Measurements from ENCODE around the gene CILP. TPM values are rescaled to one million over a fixed set of nuclear protein-coding genes. Genes with fewer than 3 reads are reported as not detected.
A peak's percentile ranks its signal among the peaks of the same experiment; 100 is the strongest.

CILP gene, protein sequence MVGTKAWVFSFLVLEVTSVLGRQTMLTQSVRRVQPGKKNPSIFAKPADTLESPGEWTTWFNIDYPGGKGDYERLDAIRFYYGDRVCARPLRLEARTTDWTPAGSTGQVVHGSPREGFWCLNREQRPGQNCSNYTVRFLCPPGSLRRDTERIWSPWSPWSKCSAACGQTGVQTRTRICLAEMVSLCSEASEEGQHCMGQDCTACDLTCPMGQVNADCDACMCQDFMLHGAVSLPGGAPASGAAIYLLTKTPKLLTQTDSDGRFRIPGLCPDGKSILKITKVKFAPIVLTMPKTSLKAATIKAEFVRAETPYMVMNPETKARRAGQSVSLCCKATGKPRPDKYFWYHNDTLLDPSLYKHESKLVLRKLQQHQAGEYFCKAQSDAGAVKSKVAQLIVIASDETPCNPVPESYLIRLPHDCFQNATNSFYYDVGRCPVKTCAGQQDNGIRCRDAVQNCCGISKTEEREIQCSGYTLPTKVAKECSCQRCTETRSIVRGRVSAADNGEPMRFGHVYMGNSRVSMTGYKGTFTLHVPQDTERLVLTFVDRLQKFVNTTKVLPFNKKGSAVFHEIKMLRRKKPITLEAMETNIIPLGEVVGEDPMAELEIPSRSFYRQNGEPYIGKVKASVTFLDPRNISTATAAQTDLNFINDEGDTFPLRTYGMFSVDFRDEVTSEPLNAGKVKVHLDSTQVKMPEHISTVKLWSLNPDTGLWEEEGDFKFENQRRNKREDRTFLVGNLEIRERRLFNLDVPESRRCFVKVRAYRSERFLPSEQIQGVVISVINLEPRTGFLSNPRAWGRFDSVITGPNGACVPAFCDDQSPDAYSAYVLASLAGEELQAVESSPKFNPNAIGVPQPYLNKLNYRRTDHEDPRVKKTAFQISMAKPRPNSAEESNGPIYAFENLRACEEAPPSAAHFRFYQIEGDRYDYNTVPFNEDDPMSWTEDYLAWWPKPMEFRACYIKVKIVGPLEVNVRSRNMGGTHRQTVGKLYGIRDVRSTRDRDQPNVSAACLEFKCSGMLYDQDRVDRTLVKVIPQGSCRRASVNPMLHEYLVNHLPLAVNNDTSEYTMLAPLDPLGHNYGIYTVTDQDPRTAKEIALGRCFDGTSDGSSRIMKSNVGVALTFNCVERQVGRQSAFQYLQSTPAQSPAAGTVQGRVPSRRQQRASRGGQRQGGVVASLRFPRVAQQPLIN
- 0.53 TPM for polyA plus RNA-seq (2013)

DNA sequence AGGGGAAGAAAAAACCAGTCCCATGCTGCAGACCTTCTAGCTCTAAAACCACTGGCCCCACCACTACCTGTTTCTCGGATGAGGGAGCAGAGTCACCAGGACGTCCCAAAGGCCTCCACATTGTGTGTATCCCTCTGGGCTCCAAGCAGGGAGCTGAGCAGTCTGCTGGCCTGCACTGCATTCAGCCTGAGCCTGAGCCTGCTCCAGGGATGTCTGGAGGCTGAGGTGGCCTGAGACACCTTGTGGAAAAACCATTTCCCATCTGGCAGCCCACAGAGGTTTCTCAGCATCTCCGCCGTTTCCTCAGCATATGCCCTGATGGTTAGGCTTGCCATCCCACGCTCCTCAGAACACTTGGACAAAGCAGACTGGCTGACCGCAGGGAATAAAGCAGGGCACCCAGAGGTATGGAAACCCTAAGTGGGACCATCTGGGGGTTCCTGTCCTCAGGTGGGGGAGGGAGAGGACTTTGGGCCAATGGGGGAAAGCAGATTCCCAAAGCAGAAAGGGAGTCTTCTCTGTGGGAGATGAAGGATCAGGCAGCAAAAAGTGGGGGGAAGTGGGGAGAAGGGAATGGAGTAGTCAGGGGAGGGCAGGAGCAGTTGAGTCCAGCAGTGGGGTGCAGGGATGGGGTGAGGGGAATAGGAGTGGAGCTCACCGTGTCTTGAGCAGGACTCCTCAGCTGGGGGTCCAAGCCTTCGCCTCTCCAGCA is at the start of gene CILP:
CILP (minus strand) TSS at position 704 of the 712 bp plus-strand sequence. CDS start 1,718 bp downstream, outside the sequence.
- no peaks in the 10 kb centered on the region for H3K27me3 ChIP-seq (replicated peaks in 2 of 5; ENCODE audit: control insufficient read depth in 4 of 5, insufficient read depth in 5 of 5, low read length in 4 of 5)
- POLR2A ChIA-PET, result interaction anchor here (0.5 kb wide), 1 partner anchor 13 kb away, joined by 4 read pairs; no protein-coding TSS in a partner anchor

GRCh38 chr15:65260968-65261367 is 49.7 kb upstream of the CILP start:
- peaks cover 3 to 33% (median 22%) of the 10 kb centered on the region in 4 experiments for H3K36me3 ChIP-seq (ENCODE audit: control insufficient read depth in 4 of 4, insufficient read depth in 4 of 4, low read length in 3 of 4)
- no peaks in the 10 kb centered on the region for H3K27me3 ChIP-seq (replicated peaks in 2 of 5; ENCODE audit: control insufficient read depth in 4 of 5, insufficient read depth in 5 of 5, low read length in 4 of 5)
- DNase-seq, result no peak
- CTCF ChIA-PET, result interaction anchor here (1.5 kb wide), 1 partner anchor 10 kb away, joined by 4 read pairs; no protein-coding TSS in a partner anchor
- POLR2A ChIA-PET, result no interaction called here
- no peak overlapping the region for H3K4me3 ChIP-seq (ENCODE audit: control insufficient read depth in 1 of 7, extremely low read depth in 1 of 7, insufficient read depth in 4 of 7, low read depth in 2 of 7, low read length in 6 of 7)
- 50% methylated on average over 1 of the region's 6 CpGs for WGBS (ENCODE audit: insufficient coverage)
- H3K9me3 ChIP-seq (ENCODE audit: control extremely low read depth in 1 of 5, control insufficient read depth in 4 of 5, insufficient read depth in 2 of 5, low read depth in 1 of 5, low read length in 4 of 5), result no peaks in the 10 kb centered on the region
- peaks cover 5 to 45% (median 27%) of the 10 kb centered on the region in 4 experiments for H3K4me1 ChIP-seq (ENCODE audit: control extremely low read depth in 1 of 4, control insufficient read depth in 4 of 4, insufficient read depth in 4 of 4, low read length in 3 of 4)
- no peak overlapping the region for H3K27ac ChIP-seq (ENCODE audit: insufficient read depth in 1 of 2, low read depth in 1 of 2, low read length in 2 of 2, poor library complexity in 1 of 2, severe bottlenecking in 2 of 2)

More for the DNA sequence above, at the start of gene CILP:
- CTCF ChIA-PET, result interaction anchor here (0.8 to 2.6 kb wide), 9 partner anchors 9 to 163 kb away, joined by 3 to 13 read pairs (median 4); no protein-coding TSS in a partner anchor
- no peaks in the 10 kb centered on the region for H3K36me3 ChIP-seq (ENCODE audit: control insufficient read depth in 4 of 4, insufficient read depth in 4 of 4, low read length in 3 of 4)
- peaks cover 0 to 14% (median 4%) of the 10 kb centered on the region in 4 experiments for H3K4me1 ChIP-seq (ENCODE audit: control extremely low read depth in 1 of 4, control insufficient read depth in 4 of 4, insufficient read depth in 4 of 4, low read length in 3 of 4)
- H3K4me3 ChIP-seq (ENCODE audit: control insufficient read depth in 1 of 7, extremely low read depth in 1 of 7, insufficient read depth in 4 of 7, low read depth in 2 of 7, low read length in 6 of 7), result no peak within 1 kb of the TSS
- no peak for DNase-seq
- no peak within 1 kb of the TSS for H3K27ac ChIP-seq (ENCODE audit: insufficient read depth in 1 of 2, low read depth in 1 of 2, low read length in 2 of 2, poor library complexity in 1 of 2, severe bottlenecking in 2 of 2)
- 76% methylated on average over 8 of the region's 8 CpGs for WGBS (ENCODE audit: insufficient coverage)
- H3K9me3 ChIP-seq (ENCODE audit: control extremely low read depth in 1 of 5, control insufficient read depth in 4 of 5, insufficient read depth in 2 of 5, low read depth in 1 of 5, low read length in 4 of 5), result no peaks in the 10 kb centered on the region

- H3K4me3 ChIP-seq (ENCODE audit: control insufficient read depth in 1 of 7, extremely low read depth in 1 of 7, insufficient read depth in 4 of 7, low read depth in 2 of 7, low read length in 6 of 7), result peak overlapping the region in 1 of 7 experiments; percentile 8
- H3K9me3 ChIP-seq (ENCODE audit: control extremely low read depth in 1 of 5, control insufficient read depth in 4 of 5, insufficient read depth in 2 of 5, low read depth in 1 of 5, low read length in 4 of 5), result no peaks in the 10 kb centered on the region
- no peaks in the 10 kb centered on the region for H3K27me3 ChIP-seq (replicated peaks in 2 of 5; ENCODE audit: control insufficient read depth in 4 of 5, insufficient read depth in 5 of 5, low read length in 4 of 5)
- ChIA-PET POLR2A (interaction anchor here (1.0 kb wide), 1 partner anchor 19 kb away, joined by 4 read pairs; no protein-coding TSS in a partner anchor), CTCF (interaction anchor here (0.8 to 2.4 kb wide), 4 partner anchors 10 to 37 kb away, joined by 3 to 13 read pairs (median 6); no protein-coding TSS in a partner anchor)
- WGBS (ENCODE audit: insufficient coverage), result 84% methylated on average over 7 of the region's 7 CpGs
- peak overlapping the region in 1 of 2 experiments; percentile 60 for H3K27ac ChIP-seq (ENCODE audit: insufficient read depth in 1 of 2, low read depth in 1 of 2, low read length in 2 of 2, poor library complexity in 1 of 2, severe bottlenecking in 2 of 2)
- no peak for DNase-seq
- H3K36me3 ChIP-seq (ENCODE audit: control insufficient read depth in 4 of 4, insufficient read depth in 4 of 4, low read length in 3 of 4), result peaks cover 3 to 33% (median 18%) of the 10 kb centered on the region in 4 experiments
- peaks cover 5 to 60% (median 33%) of the 10 kb centered on the region in 4 experiments for H3K4me1 ChIP-seq (ENCODE audit: control extremely low read depth in 1 of 4, control insufficient read depth in 4 of 4, insufficient read depth in 4 of 4, low read length in 3 of 4)
Measured at GRCh38 chr15:65259367-65259797, 48.1 kb upstream of the CILP start.

- Histone ChIP-seq H3K27me3 (replicated peaks in 2 of 5; ENCODE audit: control insufficient read depth in 4 of 5, insufficient read depth in 5 of 5, low read length in 4 of 5) (no peaks in the 10 kb centered on the region), H3K4me1 (ENCODE audit: control extremely low read depth in 1 of 4, control insufficient read depth in 4 of 4, insufficient read depth in 4 of 4, low read length in 3 of 4) (peaks cover 5 to 63% (median 34%) of the 10 kb centered on the region in 4 experiments), H3K4me3 (ENCODE audit: control insufficient read depth in 1 of 7, extremely low read depth in 1 of 7, insufficient read depth in 4 of 7, low read depth in 2 of 7, low read length in 6 of 7) (peak overlapping the region in 1 of 7 experiments; percentile 31), H3K9me3 (ENCODE audit: control extremely low read depth in 1 of 5, control insufficient read depth in 4 of 5, insufficient read depth in 2 of 5, low read depth in 1 of 5, low read length in 4 of 5) (no peaks in the 10 kb centered on the region), H3K36me3 (ENCODE audit: control insufficient read depth in 4 of 4, insufficient read depth in 4 of 4, low read length in 3 of 4) (peaks cover 0 to 33% (median 15%) of the 10 kb centered on the region in 4 experiments), H3K27ac (ENCODE audit: insufficient read depth in 1 of 2, low read depth in 1 of 2, low read length in 2 of 2, poor library complexity in 1 of 2, severe bottlenecking in 2 of 2) (peak overlapping the region; percentile 2 to 76)
- ChIA-PET CTCF (interaction anchor here (2.4 kb wide), 2 partner anchors 10 to 13 kb away, joined by 8 to 13 read pairs; no protein-coding TSS in a partner anchor), POLR2A (interaction anchor here (0.6 to 1.0 kb wide), 2 partner anchors 20 to 44 kb away, joined by 3 to 4 read pairs; no protein-coding TSS in a partner anchor)
- DNase-seq, result peak; percentile 55 to 83 (median 74)
- 22% methylated on average over 5 of the region's 5 CpGs for WGBS (ENCODE audit: insufficient coverage)
Measured at GRCh38 chr15:65258375-65259262, 47.3 kb upstream of the CILP start.

DNA sequence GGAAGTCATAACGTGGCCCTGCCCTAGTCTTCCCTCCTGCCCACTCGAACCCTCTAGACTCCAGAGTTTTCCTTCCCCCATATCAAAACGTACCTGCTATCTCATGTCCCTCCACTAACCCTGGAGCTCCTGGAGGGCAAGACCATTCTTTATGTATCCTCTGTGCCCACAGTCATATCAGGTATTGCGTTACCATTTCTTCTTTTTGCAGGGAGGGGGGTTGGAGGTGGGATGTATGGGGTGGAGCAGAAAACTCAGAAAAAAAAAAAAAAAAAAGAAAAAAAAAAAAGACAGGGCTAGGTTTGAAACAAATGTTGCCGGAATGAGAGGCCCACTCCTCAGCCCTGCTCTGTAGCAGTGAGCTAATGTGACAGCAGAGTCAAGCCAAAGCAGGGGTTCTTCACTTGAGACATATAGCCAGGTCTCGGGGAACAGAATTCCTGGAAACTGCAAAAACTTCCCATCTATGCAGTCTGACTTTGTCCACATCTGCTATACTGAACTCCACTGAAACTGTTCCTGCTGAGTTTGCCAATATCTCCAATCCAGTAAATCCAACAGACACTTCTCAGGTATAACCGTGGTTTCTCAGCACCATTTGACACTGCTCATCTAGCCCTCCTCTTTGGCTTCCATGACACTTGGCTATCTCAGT is 44.3 kb upstream of the CILP start:
- no peaks in the 10 kb centered on the region for H3K9me3 ChIP-seq (ENCODE audit: control extremely low read depth in 1 of 5, control insufficient read depth in 4 of 5, insufficient read depth in 2 of 5, low read depth in 1 of 5, low read length in 4 of 5)
- peak overlapping the region in 1 of 7 experiments; percentile 53 for H3K4me3 ChIP-seq (ENCODE audit: control insufficient read depth in 1 of 7, extremely low read depth in 1 of 7, insufficient read depth in 4 of 7, low read depth in 2 of 7, low read length in 6 of 7)
- H3K36me3 ChIP-seq (ENCODE audit: control insufficient read depth in 4 of 4, insufficient read depth in 4 of 4, low read length in 3 of 4), result peaks cover 0 to 21% (median 4%) of the 10 kb centered on the region in 4 experiments
- WGBS (ENCODE audit: insufficient coverage), result 51% methylated on average over 5 of the region's 7 CpGs
- DNase-seq, result peak in 2 of 3 donors; percentile 43 to 70
- peaks cover 5 to 64% (median 36%) of the 10 kb centered on the region in 4 experiments for H3K4me1 ChIP-seq (ENCODE audit: control extremely low read depth in 1 of 4, control insufficient read depth in 4 of 4, insufficient read depth in 4 of 4, low read length in 3 of 4)
- no peaks in the 10 kb centered on the region for H3K27me3 ChIP-seq (replicated peaks in 2 of 5; ENCODE audit: control insufficient read depth in 4 of 5, insufficient read depth in 5 of 5, low read length in 4 of 5)
- ChIA-PET CTCF (interaction anchor here (1.3 kb wide), 1 partner anchor 9 kb away, joined by 3 read pairs; no protein-coding TSS in a partner anchor), POLR2A (no interaction called here)
- no peak overlapping the region for H3K27ac ChIP-seq (ENCODE audit: insufficient read depth in 1 of 2, low read depth in 1 of 2, low read length in 2 of 2, poor library complexity in 1 of 2, severe bottlenecking in 2 of 2)

All from common myeloid progenitor, CD34-positive (primary cell).